ENCODE data around the gene ABCC9.
A peak's percentile ranks its signal among the peaks of the same experiment; 100 is the strongest.

ABCC9 gene

GRCh38 chr12:21776175-21776574 is 165.1 kb downstream of the ABCC9 start:
- DNase-seq (ENCODE audit: low read depth) = no peak
- H3K4me3 ChIP-seq (ENCODE audit: control insufficient read depth, low read depth, low read length) = no peak overlapping the region
- no peak for TF ChIP-seq CTCF (conservative IDR thresholded peaks at IDR 0.05; ENCODE audit: control insufficient read depth, insufficient read depth, low read depth, low read length)

GRCh38 chr12:21775133-21775820 is 165.9 kb downstream of the ABCC9 start:
- peak overlapping the region; percentile 65 for H3K4me3 ChIP-seq (ENCODE audit: control insufficient read depth, low read depth, low read length)
- no peak for TF ChIP-seq CTCF (conservative IDR thresholded peaks at IDR 0.05; ENCODE audit: control insufficient read depth, insufficient read depth, low read depth, low read length)
- DNase-seq (ENCODE audit: low read depth) = no peak

GRCh38 chr12:21774358-21775132 is 166.7 kb downstream of the ABCC9 start, which contains the start of gene KCNJ8:
KCNJ8 (minus strand) TSS chr12:21774706; CDS start chr12:21773616, 1,090 bp downstream.
- no peak for TF ChIP-seq CTCF (conservative IDR thresholded peaks at IDR 0.05; ENCODE audit: control insufficient read depth, insufficient read depth, low read depth, low read length)
- peak; percentile 71 for DNase-seq (ENCODE audit: low read depth)
- peak within 1 kb of the TSS; percentile 65 for H3K4me3 ChIP-seq (ENCODE audit: control insufficient read depth, low read depth, low read length)

GRCh38 chr12:21773806-21774205 is 167.4 kb downstream of the ABCC9 start:
- TF ChIP-seq CTCF (conservative IDR thresholded peaks at IDR 0.05; ENCODE audit: control insufficient read depth, insufficient read depth, low read depth, low read length) = no peak
- H3K4me3 ChIP-seq (ENCODE audit: control insufficient read depth, low read depth, low read length) = peak overlapping the region; percentile 65
- peak; percentile 30 for DNase-seq (ENCODE audit: low read depth)

GRCh38 chr12:21773263-21773741 is 167.9 kb downstream of the ABCC9 start:
- peak; percentile 44 for DNase-seq (ENCODE audit: low read depth)
- H3K4me3 ChIP-seq (ENCODE audit: control insufficient read depth, low read depth, low read length) = peak overlapping the region; percentile 65
- TF ChIP-seq CTCF (conservative IDR thresholded peaks at IDR 0.05; ENCODE audit: control insufficient read depth, insufficient read depth, low read depth, low read length) = peak; percentile 38

GRCh38 chr12:21771311-21771710 is 169.9 kb downstream of the ABCC9 start:
- TF ChIP-seq CTCF (conservative IDR thresholded peaks at IDR 0.05; ENCODE audit: control insufficient read depth, insufficient read depth, low read depth, low read length) = no peak

More at GRCh38 chr12:21771311-21771710, 169.9 kb downstream of the ABCC9 start:
- H3K4me3 ChIP-seq (ENCODE audit: control insufficient read depth, low read depth, low read length) = no peak overlapping the region
- DNase-seq (ENCODE audit: low read depth) = peak; percentile 61

All from fibroblast of mammary gland (primary cell).